ENCODE data around the gene RIMKLB.

RIMKLB gene

DNA sequence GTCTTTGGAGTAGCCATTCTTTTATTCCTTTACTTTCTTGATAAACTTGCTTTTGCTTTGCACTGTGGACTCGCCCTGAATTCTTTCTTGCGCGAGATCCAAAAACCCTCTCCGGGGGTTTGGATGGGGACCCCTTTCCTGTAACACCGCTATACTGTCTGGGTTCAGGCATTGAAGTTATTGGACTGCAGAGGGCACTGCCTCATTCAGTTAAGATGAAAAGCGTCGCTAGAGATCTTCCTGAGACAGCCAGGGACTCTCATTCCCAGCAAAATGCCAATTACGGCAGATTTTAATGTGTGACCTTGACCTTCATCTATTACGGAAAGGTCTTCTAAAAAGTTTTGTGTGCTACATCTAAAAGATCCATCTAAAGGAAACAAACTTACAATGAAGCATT lies 17.3 kb upstream of the RIMKLB start:
- TF ChIP-seq ZFP30 (CRISPR knock-in tag; IDR thresholded peaks at IDR 0.05) (no peak), PPARA (CRISPR knock-in tag; IDR thresholded peaks at IDR 0.05; ENCODE audit: borderline replicate concordance) (no peak), TOX (CRISPR knock-in tag; IDR thresholded peaks at IDR 0.05; ENCODE audit: borderline replicate concordance) (no peak), ZNF8 (CRISPR knock-in tag; IDR thresholded peaks at IDR 0.05) (no peak)
- TF ChIP-seq, protein P1, sequence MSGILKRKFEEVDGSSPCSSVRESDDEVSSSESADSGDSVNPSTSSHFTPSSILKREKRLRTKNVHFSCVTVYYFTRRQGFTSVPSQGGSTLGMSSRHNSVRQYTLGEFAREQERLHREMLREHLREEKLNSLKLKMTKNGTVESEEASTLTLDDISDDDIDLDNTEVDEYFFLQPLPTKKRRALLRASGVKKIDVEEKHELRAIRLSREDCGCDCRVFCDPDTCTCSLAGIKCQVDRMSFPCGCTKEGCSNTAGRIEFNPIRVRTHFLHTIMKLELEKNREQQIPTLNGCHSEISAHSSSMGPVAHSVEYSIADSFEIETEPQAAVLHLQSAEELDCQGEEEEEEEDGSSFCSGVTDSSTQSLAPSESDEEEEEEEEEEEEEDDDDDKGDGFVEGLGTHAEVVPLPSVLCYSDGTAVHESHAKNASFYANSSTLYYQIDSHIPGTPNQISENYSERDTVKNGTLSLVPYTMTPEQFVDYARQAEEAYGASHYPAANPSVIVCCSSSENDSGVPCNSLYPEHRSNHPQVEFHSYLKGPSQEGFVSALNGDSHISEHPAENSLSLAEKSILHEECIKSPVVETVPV (CRISPR knock-in tag; IDR thresholded peaks at IDR 0.05): no peak
- TF ChIP-seq, protein P2, sequence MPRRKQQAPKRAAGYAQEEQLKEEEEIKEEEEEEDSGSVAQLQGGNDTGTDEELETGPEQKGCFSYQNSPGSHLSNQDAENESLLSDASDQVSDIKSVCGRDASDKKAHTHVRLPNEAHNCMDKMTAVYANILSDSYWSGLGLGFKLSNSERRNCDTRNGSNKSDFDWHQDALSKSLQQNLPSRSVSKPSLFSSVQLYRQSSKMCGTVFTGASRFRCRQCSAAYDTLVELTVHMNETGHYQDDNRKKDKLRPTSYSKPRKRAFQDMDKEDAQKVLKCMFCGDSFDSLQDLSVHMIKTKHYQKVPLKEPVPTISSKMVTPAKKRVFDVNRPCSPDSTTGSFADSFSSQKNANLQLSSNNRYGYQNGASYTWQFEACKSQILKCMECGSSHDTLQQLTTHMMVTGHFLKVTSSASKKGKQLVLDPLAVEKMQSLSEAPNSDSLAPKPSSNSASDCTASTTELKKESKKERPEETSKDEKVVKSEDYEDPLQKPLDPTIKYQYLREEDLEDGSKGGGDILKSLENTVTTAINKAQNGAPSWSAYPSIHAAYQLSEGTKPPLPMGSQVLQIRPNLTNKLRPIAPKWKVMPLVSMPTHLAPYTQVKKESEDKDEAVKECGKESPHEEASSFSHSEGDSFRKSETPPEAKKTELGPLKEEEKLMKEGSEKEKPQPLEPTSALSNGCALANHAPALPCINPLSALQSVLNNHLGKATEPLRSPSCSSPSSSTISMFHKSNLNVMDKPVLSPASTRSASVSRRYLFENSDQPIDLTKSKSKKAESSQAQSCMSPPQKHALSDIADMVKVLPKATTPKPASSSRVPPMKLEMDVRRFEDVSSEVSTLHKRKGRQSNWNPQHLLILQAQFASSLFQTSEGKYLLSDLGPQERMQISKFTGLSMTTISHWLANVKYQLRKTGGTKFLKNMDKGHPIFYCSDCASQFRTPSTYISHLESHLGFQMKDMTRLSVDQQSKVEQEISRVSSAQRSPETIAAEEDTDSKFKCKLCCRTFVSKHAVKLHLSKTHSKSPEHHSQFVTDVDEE (CRISPR knock-in tag; IDR thresholded peaks at IDR 0.05): no peak
- ATAC-seq: peak; percentile 42; the same call in 2 of the 3 replicates

DNA sequence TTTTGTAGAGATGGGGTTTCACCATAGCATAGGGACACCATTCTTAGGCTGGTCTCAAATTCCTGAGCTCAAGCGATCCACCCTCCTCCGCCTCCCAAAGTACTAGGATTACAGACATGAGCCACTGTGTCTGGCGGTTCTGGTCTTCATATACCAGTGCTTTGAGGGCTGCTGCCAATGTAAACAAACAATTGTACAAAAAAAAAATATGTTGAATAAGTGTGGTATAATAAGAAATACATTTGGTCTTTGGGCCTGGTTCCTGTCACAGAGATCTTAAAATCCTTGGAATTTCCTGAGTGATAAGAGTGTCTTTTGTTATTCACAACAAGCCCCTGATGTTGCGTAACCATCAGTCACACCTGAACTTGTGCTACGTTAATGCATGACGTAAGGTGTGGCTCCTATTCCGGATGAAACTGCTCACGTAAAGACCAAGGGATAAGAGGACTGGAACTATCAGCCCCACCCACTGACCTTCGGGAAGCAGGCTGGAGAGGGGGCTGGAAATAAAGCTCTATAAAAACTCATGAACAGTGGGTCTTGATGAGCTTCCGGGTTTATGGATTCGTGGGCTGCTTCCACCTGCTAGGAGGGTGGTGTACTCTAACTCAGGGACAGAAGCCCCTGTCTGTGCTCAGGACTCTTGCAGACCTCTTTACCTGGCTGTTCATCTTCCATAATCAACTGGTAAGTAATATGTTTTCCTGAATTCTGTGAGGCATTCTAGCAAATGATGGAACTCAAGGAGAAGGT lies 16.5 kb upstream of the RIMKLB start:
- TF ChIP-seq CSDC2 (CRISPR knock-in tag; IDR thresholded peaks at IDR 0.05) (peak; percentile 71; the same call in 1 of the 2 replicates), ISL1 (CRISPR knock-in tag; IDR thresholded peaks at IDR 0.05) (peak; percentile 38; the same call in 1 of the 2 replicates), ZNF8 (CRISPR knock-in tag; IDR thresholded peaks at IDR 0.05) (no peak)
- ATAC-seq: peak; percentile 30

DNA sequence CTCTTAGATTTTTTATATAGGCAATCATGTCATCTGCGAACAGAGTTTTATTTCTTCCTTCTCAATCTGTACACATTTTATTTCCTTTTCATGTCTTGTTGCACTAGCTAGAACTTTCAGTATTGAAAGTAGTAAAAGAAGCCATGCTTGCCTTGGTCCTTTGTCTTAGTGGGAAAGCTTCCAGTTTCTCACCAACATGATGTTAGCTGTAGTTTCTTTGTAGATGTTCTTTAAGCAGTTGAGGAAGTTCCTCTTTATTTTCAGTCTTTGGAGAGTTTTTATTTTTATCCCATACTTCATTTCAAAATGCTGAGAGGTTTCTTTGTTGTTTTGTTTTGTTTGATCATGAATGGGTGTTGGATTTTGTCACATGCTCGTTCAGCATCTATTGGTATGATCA lies 12.7 kb upstream of the RIMKLB start:
- TF ChIP-seq, protein P3, sequence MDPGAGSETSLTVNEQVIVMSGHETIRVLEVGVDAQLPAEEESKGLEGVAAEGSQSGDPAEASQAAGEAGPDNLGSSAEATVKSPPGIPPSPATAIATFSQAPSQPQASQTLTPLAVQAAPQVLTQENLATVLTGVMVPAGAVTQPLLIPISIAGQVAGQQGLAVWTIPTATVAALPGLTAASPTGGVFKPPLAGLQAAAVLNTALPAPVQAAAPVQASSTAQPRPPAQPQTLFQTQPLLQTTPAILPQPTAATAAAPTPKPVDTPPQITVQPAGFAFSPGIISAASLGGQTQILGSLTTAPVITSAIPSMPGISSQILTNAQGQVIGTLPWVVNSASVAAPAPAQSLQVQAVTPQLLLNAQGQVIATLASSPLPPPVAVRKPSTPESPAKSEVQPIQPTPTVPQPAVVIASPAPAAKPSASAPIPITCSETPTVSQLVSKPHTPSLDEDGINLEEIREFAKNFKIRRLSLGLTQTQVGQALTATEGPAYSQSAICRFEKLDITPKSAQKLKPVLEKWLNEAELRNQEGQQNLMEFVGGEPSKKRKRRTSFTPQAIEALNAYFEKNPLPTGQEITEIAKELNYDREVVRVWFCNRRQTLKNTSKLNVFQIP (CRISPR knock-in tag; IDR thresholded peaks at IDR 0.05; ENCODE audit: borderline replicate concordance, low read depth): no peak
- TF ChIP-seq ARNTL (CRISPR knock-in tag; IDR thresholded peaks at IDR 0.05; ENCODE audit: borderline replicate concordance, low read depth) (no peak), SNAI2 (CRISPR knock-in tag; IDR thresholded peaks at IDR 0.05) (no peak), ZFP3 (CRISPR knock-in tag; IDR thresholded peaks at IDR 0.05) (no peak), CSDC2 (CRISPR knock-in tag; IDR thresholded peaks at IDR 0.05) (no peak), ZFP30 (CRISPR knock-in tag; IDR thresholded peaks at IDR 0.05) (no peak)
- TF ChIP-seq, protein P4, sequence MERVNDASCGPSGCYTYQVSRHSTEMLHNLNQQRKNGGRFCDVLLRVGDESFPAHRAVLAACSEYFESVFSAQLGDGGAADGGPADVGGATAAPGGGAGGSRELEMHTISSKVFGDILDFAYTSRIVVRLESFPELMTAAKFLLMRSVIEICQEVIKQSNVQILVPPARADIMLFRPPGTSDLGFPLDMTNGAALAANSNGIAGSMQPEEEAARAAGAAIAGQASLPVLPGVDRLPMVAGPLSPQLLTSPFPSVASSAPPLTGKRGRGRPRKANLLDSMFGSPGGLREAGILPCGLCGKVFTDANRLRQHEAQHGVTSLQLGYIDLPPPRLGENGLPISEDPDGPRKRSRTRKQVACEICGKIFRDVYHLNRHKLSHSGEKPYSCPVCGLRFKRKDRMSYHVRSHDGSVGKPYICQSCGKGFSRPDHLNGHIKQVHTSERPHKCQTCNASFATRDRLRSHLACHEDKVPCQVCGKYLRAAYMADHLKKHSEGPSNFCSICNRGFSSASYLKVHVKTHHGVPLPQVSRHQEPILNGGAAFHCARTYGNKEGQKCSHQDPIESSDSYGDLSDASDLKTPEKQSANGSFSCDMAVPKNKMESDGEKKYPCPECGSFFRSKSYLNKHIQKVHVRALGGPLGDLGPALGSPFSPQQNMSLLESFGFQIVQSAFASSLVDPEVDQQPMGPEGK (CRISPR knock-in tag; IDR thresholded peaks at IDR 0.05; ENCODE audit: borderline replicate concordance): no peak
- TF ChIP-seq, protein P1 (CRISPR knock-in tag; IDR thresholded peaks at IDR 0.05): no peak
- ATAC-seq: no peak

DNA sequence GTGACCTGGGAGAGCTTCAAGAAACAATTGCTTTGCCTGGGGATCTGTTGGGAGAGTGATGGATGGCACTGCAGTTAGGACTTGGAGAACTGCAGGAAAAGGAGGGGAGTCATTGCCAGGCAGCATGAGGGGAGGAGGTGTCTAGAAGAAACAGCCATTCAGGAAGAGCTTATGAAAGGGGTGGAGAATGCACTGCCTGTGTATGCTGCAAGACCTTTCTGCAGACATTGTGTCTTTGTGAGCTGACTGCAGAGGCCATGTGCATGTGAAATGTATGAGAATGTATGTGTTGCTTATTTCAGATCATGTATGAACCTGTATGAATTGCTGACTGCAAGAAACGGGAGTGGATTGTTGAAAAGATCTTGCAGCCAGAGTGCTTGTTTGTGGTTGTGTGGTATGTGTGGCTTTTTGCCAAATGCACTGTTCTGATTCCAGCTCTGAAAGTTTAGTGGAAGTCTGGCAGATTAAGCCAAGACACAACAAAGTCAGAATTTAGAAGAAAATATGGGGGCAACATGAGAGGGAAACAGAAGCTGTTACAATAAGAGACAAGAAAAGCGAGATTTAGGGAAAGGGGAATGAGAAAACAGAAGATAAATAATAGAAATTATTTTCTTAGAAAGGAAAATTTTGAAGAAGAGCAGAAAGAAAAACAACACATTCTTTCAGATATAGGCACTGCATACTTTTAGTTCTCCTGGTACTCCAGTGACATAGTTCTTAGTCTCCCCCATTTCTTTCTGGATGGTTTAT lies 9.8 kb upstream of the RIMKLB start:
- peak; percentile 96 for ATAC-seq
- peak; percentile 17; the same call in 1 of the 2 replicates for TF ChIP-seq ISL1 (CRISPR knock-in tag; IDR thresholded peaks at IDR 0.05)
- TF ChIP-seq, protein P3 (CRISPR knock-in tag; IDR thresholded peaks at IDR 0.05; ENCODE audit: borderline replicate concordance, low read depth): no peak
